HUDEP-2 (cell line): ENCODE measurements around the gene GALNTL6.
"Not testable (repeated sequence)": the region's sequence is repeated elsewhere in the genome, so short reads cannot be mapped to it uniquely, and the experiment has no call there.

ENCODE experiments used
- DNase-seq, 76 experiments: peaks; one replicate each; lab custom pipeline; 2025; ENCODE audit not compliant: unreplicated experiment in 76 of 76; lab: John Stamatoyannopoulos, UW

Gene GALNTL6

GRCh38 chr4:172778583-172778982 is 965.4 kb downstream of the GALNTL6 start:
- DNase-seq = no peak

DNA sequence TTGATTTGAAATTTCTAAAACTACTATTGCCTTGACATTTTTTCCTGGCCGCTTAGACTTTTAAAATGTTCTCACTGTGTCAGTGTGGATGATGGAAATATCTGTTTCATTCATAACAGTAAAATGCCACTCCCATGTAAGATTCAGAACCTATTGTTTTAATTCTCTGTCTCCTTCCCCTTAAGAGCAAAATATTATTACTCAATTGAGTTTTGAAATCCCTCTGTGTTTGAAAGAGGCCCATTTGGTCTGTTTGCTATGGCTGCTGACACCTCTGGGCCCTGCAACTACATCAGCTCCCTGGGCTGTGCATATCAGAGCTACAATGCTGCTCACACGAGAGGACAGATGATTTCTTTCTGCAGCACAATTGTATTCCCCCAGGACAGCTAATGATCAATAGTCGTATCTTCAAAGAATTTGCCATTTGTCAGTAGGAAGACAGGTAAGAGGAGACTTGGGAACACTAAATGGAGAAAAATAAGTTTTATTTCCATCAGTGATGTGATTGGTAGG is 967.4 kb downstream of the GALNTL6 start:
- no peak for DNase-seq

DNA sequence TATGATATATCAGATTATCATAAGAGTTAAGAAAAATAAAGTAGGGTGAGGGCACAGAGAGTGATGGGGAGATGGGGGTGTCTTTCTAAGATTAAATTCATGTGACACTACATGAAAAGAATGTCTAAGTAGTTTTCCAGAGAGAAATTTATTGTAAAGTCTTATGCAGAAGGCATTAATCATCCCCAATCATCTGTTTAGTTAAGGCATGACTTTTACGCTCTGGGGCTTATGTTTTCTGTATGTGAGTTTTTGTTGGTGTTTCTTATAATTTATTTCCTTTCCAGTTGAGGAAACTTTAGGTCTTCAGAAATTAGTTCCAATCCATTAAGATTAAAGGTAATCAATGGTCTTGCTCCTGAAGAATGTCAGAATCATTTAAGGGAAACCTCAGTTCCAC is 972.4 kb downstream of the GALNTL6 start:
- DNase-seq = no peak

- DNase-seq = no peak
These were observed 973.0 kb downstream of the GALNTL6 start for GRCh38 chr4:172786039-172786792.

DNA sequence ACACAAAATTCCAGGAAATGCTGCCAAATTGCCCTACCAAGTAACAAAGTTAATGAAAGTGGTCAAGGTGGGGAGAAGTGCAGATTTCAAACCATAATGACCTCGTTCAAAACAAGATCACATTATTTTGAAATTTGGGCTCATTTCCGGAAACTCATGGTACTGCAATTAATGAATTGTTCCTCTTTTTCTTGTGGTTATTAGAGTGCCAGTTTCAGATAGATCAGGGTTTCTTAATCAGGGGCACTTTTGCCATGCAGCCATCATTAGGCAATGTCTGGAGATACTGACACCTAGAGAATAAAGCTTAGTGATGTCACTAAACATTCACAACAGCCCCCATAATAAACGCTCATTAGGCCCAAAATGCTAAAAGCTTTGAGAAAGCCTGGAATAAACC is 973.9 kb downstream of the GALNTL6 start:
- no peak for DNase-seq

DNA sequence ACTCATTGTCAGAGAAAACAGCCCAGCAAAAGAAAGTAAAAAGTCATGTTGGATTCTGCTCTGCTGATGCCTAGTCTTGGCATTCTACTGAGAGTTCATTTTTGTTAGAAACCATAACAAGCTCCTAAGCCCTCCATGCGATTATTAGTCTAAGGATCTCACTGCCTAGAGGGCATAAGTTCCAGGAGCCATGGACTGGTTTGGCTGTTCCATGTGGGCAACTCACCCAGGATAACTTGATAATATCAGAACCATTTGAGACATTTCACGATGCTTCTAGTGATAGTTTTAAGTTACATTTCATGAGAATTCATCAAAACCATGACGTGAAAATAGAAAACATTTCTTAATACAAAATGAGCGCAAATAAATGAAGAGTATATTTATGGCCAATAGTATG is 978.6 kb downstream of the GALNTL6 start:
- DNase-seq = no peak

DNA sequence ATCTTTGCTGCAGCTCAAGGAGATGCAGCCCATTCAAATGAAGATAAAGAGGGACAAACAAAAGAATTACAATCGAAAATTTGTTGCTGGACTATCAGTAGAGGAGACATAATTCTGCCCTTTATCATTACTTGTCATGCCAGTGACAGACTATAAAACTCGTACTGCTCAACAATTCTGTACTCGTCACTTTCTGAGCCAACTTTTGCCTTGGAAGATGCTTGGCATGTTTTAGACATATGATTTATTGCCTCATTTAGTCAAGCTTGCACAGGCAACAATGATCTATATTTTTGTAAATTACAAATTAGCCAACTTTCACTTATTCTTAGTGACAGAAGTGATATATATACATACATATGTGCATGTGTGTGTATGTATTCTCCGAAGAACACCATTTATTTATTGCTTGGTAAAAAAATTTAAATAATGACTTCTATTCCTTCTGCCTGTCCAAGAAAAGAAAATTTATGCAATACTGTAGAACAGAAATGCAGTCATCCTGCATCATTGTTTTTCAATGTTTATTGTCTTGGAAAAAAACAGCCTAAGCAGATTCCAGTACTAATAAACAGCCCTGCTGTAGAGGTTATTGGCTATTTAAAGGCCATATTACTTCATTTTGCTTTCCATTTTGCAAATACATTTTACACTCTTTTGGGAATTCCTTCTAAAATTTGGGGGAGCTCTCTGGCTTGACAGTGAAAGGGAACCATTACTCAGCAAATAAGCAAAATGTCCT is 980.5 kb downstream of the GALNTL6 start:
- DNase-seq = no peak

DNA sequence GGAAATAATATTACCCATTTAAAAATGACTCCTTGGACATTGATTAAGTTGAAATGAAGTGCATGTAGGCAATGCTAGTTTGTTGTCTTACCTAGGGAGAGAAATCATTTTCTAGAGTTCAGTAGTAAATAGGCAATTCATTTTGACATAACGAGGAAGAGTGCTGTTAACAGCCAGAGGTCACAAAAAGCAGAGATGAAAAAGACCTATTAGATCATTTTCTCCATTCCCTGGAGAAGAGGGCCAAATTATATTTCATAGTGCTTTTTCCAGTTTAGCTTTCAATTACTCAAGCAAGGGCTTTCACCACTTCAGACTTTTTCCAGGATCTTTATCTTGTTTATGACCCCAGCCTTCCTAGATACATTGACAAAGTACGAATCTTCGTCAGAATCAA is 981.1 kb downstream of the GALNTL6 start:
- no peak for DNase-seq

- DNase-seq = not testable (repeated sequence)
These were observed 984.1 kb downstream of the GALNTL6 start for GRCh38 chr4:172797281-172797680.

GRCh38 chr4:172802032-172802431 is 988.8 kb downstream of the GALNTL6 start:
- DNase-seq = no peak

- DNase-seq = no peak
These were observed 993.6 kb downstream of the GALNTL6 start for GRCh38 chr4:172806841-172807240.

DNA sequence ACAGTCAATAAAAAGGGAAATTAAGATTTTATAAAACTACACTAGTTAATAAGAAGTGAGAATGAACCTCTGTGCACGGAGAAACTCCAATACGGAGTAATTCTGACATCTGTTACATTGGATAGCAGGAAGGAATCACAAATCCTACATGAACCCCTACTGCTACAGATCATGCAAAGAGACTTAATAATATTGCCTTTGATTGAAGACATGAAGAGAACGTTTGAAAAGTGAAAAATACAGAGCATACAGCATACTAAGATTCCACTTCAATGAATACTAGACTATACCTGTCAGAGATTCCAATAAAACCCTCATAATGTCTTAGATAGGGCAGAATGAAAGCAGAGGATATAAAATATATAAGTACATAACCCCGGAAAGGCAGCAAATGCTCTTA is 995.0 kb downstream of the GALNTL6 start:
- DNase-seq = no peak

- DNase-seq = no peak
These were observed 996.1 kb downstream of the GALNTL6 start for GRCh38 chr4:172809319-172809718.

DNA sequence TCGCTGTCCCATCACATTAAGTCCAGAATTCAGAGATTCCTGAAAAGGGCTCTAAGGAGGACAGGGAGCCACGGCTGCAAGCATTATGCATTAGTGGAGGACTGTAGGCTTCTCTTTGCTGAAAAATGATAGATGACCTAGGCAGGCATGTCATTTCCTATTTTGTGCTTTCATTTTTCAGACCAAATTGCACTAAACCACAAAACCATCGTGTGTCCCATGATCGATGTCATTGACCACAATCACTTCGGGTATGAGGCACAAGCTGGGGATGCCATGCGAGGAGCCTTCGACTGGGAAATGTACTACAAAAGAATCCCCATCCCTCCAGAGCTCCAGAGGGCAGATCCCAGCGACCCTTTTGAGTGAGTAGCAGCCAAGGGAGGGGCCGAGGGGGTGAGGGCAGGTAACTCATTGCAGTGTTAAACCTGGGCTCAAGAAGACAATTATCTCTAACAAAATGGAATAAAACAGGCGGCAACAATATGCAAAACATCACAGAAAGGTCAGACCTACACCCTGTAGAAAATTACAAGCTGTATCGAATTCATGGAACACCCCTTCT is 1000.2 kb downstream of the GALNTL6 start:
- no peak for DNase-seq

GRCh38 chr4:172815499-172816164 is 1002.4 kb downstream of the GALNTL6 start:
- DNase-seq = no peak

DNA sequence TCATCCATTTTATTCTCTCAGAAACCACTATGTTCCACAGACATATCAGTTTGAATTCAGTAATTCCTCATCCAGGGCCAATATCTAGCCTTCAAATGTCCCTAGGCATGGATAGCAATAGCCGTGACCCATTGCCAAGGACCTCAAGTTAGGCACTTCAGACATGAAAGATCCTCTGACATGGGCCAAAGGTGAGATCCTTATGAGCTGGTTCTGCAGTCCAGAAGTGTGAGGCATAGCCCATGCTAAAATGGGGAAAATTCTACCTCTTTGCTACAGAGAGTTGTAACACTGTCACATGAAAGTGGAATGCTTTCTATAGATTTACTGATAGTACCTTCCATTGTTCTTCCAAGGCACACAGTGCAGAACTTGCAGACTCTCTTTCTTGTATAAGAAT is 1005.7 kb downstream of the GALNTL6 start:
- DNase-seq = no peak

DNA sequence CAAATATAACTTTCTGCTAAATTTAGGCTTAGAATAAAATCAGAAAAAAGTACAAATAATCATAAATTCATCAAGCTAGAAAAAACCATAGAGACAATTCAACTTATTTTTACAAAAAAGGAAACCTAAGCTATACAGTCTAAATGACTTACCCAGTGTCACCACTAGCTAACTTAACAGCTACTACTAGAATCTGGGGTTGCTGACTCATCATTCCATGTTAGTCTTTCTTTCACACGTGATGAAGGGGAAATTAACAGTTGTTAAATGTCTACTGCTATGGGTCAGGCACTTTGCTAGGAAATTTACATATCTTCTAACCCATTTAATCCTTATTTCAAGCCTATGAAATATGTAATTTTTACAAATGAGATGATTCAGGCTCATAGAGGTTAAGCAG is 1006.1 kb downstream of the GALNTL6 start:
- no peak for DNase-seq

- no peak for DNase-seq
These were observed 1009.1 kb downstream of the GALNTL6 start for GRCh38 chr4:172822331-172822730.

GRCh38 chr4:172826346-172826745 is 1013.1 kb downstream of the GALNTL6 start:
- DNase-seq = no peak

DNA sequence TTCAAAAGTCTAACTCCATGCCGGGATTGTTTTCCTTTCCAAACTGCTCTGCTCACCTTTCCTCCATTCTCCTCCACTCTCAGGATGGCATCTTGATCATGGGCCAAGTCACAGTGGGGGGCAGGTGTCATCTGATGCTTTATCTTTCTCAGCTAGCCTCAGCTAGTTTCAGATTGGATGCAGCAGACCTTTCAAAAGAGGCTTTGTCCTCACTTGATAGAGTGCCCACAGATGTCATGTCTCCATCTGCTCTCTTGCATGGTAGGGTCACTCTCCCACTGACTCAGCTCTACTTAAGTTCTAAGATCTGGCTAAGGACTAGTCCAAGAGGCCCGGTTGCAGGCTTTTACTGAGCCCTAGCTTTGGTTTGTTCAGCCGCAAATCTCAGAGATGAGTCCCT is 1013.7 kb downstream of the GALNTL6 start:
- DNase-seq = no peak

GRCh38 chr4:172830295-172830764 is 1017.1 kb downstream of the GALNTL6 start:
- DNase-seq = peak in 1 of 76 experiments; percentile 15
